ENCODE data around the gene INMT.

GRCh38 chr7:30710669-30711068, 41.3 kb upstream of the INMT start:
- no peak for TF ChIP-seq CTCF (IDR thresholded peaks at IDR 0.05; ENCODE audit: low read depth, low read length, missing input control)
- TF ChIP-seq SP1 (IDR thresholded peaks at IDR 0.05) = no peak
- no peak for TF ChIP-seq EGR1 (IDR thresholded peaks at IDR 0.05; ENCODE audit: low read depth in 2 of 2)
- no peak for TF ChIP-seq HNF4A (conservative IDR thresholded peaks at IDR 0.05)
- no peak for TF ChIP-seq REST (IDR thresholded peaks at IDR 0.05)
